Activated CD4-positive, alpha-beta T cell treated with anti-CD3 and anti-CD28 coated beads, Interleukin-2, amount 10 ng/mL, durations not matched to agents 7 days and 5 days (primary cell): ENCODE data around the gene VSIR. TPM values are rescaled to one million over a fixed set of nuclear protein-coding genes. Genes with fewer than 3 reads are reported as not detected.

Experiments
- CTCF ChIA-PET: fragments of 350-600 bp; sonication (Branson Sonifier 250); formaldehyde crosslinking; loops from one replicate; lab custom pipeline; 2021; ENCODE audit warnings: antibody characterized with exemption; lab: Charles Lee
- POLR2A ChIA-PET: fragments of 350-600 bp; sonication (Branson Sonifier 250); formaldehyde crosslinking; loops from one replicate; lab custom pipeline; 2021; ENCODE audit warnings: antibody characterized with exemption; lab: Charles Lee
- DNase-seq: peaks from one replicate; pipeline ENCODE4 v3.0.0-alpha.2; 2020
- H3K27ac Mint-ChIP-seq: one replicate; pipeline ENCODE4 v1.8.0; 2021; ENCODE audit warnings: mild to moderate bottlenecking, moderate library complexity, mixed read lengths
- H3K27me3 Mint-ChIP-seq: one replicate; pipeline ENCODE4 v1.8.0; 2021; ENCODE audit warnings: mixed read lengths
- H3K36me3 Mint-ChIP-seq: one replicate; pipeline ENCODE4 v1.8.0; 2021; ENCODE audit warnings: low read depth, mixed read lengths
- H3K4me1 Mint-ChIP-seq: one replicate; pipeline ENCODE4 v1.8.0; 2021; ENCODE audit warnings: mixed read lengths
- H3K4me3 Mint-ChIP-seq: one replicate; pipeline ENCODE4 v1.8.0; 2021; ENCODE audit warnings: mild to moderate bottlenecking, moderate library complexity, mixed read lengths
- H3K9me3 Mint-ChIP-seq: one replicate; pipeline ENCODE4 v1.8.0; 2021; ENCODE audit warnings: mixed read lengths
- total RNA-seq, 2 experiments: library from RNA; stranded (reverse); gene quantifications; one replicate each; pipeline ENCODE4 v1.2.3, GENCODE V29; 2021

Gene VSIR
- total RNA-seq, 2 experiments from 2014 or later = 120 to 148 TPM

DNA sequence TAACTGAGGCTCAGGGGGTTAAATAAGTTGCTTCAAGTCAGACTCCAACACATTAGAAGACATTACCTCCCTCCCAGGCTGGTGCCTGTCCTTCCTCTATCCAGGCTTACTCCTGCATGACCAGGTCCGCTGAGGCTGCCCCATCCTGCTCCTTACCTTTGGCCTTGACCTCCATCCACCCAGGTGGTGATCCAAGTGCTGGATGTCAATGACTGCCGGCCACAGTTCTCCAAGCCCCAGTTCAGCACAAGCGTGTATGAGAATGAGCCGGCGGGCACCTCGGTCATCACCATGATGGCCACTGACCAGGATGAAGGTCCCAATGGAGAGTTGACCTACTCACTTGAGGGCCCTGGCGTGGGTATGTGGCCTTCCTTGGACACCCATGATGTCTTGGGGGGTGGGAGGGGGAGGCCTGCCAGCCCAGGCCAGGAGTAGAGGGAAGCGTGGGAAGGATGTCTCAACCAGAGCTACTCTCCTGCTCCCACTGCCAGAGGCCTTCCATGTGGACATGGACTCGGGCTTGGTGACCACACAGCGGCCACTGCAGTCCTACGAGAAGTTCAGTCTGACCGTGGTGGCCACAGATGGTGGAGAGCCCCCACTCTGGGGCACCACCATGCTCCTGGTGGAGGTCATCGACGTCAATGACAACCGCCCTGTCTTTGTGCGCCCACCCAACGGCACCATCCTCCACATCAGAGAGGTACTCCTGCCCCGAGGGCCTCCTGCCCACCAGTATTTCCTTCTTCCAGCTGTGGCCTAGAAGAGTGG lies 29.6 kb upstream of the VSIR start:
- Mint-ChIP-seq H3K27ac (no peak overlapping the region), H3K4me3 (no peak overlapping the region), H3K9me3 (no peaks in the 10 kb centered on the region), H3K27me3 (no peaks in the 10 kb centered on the region), H3K4me1 (peaks cover under 1% of the 10 kb centered on the region), H3K36me3 (no peaks in the 10 kb centered on the region)
- POLR2A ChIA-PET = no interaction called here
- CTCF ChIA-PET = no interaction called here
- DNase-seq = no peak

DNA sequence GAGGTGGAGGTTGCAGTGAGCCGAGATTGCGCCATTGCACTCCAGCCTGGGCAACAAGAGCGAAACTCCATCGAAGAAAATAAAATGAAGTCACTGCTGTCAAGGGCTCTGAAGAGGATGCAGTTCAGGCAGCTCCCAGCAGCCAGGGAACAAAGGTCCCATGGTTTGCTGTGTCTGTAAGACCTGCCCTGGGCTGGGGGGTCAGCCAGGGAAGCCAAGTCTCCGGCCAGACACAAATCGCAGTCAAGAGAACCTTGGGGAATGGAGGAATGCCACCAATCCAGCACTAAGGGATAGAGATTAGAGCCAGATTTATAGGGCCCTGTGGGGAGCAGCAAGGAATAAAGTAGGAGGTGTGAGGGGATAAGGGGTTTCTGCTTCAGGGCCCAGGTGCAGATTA lies 28.9 kb upstream of the VSIR start:
- Mint-ChIP-seq H3K36me3 (no peaks in the 10 kb centered on the region), H3K27me3 (no peaks in the 10 kb centered on the region), H3K9me3 (no peaks in the 10 kb centered on the region), H3K4me1 (peaks cover 7% of the 10 kb centered on the region), H3K27ac (no peak overlapping the region), H3K4me3 (no peak overlapping the region)
- DNase-seq = no peak
- CTCF ChIA-PET = interaction anchor here (0.6 kb wide), 1 partner anchor 897 kb away, joined by 5 read pairs; no protein-coding TSS in a partner anchor
- POLR2A ChIA-PET = no interaction called here

DNA sequence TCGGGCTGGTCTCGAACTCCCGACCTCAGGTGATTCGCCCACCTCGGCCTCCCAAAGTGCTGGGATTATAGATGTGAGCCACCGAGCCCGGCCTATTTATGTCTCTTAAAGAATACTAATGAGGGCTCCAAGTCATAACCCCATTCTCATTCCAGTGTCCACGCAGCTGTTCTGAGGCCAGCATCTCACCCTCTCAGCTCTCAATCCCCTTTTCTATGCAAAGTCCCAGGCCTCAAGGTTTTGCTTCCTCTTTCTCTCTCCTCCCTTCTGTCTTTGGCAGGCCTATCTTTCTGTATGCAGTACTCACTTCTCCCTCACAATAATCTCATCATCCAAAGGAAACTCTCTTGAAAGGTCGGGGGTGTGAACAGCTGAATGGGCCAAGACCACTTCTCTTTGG lies 28.0 kb upstream of the VSIR start:
- ChIA-PET POLR2A (no interaction called here), CTCF (interaction anchor here (0.6 to 0.7 kb wide), 2 partner anchors 307 to 454 kb away, joined by 3 read pairs; no protein-coding TSS in a partner anchor)
- H3K9me3 Mint-ChIP-seq = no peaks in the 10 kb centered on the region
- H3K27me3 Mint-ChIP-seq = no peaks in the 10 kb centered on the region
- H3K36me3 Mint-ChIP-seq = no peaks in the 10 kb centered on the region
- no peak for DNase-seq
- peaks cover 14% of the 10 kb centered on the region for H3K4me1 Mint-ChIP-seq
- H3K4me3 Mint-ChIP-seq = no peak overlapping the region
- H3K27ac Mint-ChIP-seq = no peak overlapping the region

DNA sequence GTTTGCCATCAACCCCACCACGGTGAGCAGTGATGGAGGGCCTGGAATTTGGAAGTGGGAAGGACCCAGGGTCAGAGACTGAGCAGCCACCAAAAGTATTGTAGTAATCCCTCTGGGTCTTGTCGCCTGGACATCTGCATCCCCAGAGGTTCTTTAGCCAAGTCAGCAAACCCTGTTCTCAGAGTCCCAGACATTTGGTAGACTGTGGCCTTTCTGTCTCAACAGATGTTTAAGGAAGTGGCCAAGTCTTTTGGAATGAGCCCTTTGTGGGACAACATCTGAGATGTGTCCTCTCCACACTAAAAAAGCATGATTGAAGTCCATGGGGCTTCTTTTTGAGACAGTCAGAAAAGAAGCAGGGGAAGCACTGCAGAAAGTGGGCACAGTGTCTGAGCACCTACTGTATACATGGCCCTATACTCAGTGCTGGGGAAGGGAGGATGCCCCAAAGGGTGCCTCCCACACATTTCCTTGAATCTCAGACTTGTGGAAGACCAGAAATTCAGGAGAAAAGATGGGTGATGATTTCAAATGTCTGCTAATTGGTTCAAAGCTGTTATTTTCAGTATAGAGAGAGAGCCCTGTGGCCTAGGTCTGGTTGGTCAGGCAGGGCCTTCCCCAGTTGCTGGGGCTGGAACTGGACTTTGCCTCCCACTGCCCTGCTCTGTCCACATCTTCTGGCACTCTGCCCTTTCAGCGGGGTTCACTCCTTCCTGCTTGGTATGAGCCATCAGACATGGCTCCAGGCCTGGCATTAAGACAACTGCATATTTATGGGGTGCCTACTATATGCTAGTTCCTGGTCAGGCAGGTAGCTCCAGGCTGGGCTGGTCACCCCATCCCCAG lies 26.5 kb upstream of the VSIR start:
- no peak for DNase-seq
- Mint-ChIP-seq H3K27me3 (no peaks in the 10 kb centered on the region), H3K27ac (no peak overlapping the region), H3K9me3 (no peaks in the 10 kb centered on the region), H3K4me3 (no peak overlapping the region), H3K36me3 (no peaks in the 10 kb centered on the region), H3K4me1 (peaks cover 14% of the 10 kb centered on the region)
- ChIA-PET POLR2A (no interaction called here), CTCF (interaction anchor here (1.0 kb wide), 1 partner anchor 8 kb away, joined by 3 read pairs; no protein-coding TSS in a partner anchor)

DNA sequence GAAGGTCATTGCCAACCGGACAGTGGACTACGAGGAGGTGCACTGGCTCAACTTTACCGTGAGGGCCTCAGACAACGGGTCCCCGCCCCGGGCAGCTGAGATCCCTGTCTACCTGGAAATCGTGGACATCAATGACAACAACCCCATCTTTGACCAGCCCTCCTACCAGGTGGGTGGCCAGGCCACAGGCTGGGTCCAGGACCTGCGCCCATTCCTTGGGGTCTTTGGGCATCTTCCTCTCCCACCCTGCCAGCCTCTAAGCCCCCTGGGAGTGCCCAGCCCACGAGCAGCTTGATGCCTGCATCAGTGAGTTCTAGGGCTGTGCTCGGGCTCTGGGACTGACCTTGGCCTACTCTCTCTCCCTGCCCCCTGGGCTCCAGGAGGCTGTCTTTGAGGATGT lies 25.8 kb upstream of the VSIR start:
- no peak for DNase-seq

DNA sequence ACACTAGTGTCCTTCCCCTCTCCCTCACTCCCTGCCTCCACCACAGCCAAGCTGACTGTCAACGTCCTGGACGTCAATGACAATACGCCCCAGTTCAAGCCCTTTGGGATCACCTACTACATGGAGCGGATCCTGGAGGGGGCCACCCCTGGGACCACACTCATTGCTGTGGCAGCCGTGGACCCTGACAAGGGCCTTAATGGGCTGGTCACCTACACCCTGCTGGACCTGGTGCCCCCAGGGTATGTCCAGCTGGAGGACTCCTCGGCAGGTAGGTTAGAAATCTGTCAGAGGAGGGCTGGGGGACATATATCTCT lies 24.9 kb upstream of the VSIR start:
- Mint-ChIP-seq H3K36me3 (no peaks in the 10 kb centered on the region), H3K27ac (no peak overlapping the region), H3K4me3 (no peak overlapping the region), H3K9me3 (no peaks in the 10 kb centered on the region), H3K27me3 (no peaks in the 10 kb centered on the region), H3K4me1 (peaks cover 14% of the 10 kb centered on the region)
- CTCF ChIA-PET = no interaction called here
- DNase-seq = no peak
- POLR2A ChIA-PET = no interaction called here

More for the DNA sequence above, 25.8 kb upstream of the VSIR start:
- Mint-ChIP-seq H3K4me3 (no peak overlapping the region), H3K27ac (no peak overlapping the region), H3K9me3 (no peaks in the 10 kb centered on the region), H3K27me3 (no peaks in the 10 kb centered on the region), H3K4me1 (peaks cover 14% of the 10 kb centered on the region), H3K36me3 (no peaks in the 10 kb centered on the region)
- ChIA-PET CTCF (no interaction called here), POLR2A (no interaction called here)

DNA sequence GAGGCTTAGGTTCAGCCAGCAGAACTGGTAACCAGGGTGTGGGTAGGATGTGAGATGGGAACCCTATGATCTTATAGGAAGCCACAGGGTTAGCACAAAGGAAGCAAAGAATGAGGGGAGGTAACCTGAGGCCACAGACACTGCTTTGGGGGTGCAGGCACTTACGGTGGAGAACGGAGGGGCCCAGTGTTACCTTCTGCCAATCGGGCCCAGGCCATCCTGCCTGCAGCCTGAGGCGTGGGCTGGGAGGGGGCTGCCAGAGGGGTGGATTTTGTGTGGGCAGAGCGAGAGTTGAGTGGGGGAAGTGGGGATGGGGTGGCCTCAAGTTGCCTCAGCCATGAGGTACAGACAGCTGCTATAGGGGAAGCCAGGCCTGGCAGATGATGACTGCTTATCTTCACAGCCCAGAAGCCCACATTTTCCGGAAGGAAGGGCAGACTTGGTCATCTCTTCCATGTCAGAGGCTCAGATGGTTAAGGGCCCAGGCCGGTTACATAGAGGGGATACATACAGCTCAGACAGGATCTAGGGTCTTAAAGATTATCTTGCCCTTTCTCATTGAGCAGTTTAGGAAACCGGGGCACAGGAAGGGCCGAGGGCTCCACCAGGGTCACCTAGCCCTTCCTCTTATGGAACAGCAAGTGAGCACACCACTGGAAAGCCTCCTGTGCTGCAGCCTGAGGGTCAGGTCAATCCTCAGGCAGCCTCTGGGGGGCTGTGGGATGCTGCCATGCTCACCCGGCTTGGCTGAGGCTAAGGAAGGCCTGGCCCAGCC lies 24.4 kb upstream of the VSIR start:
- H3K4me3 Mint-ChIP-seq = no peak overlapping the region
- H3K4me1 Mint-ChIP-seq = peaks cover 14% of the 10 kb centered on the region
- no peak for DNase-seq
- no peaks in the 10 kb centered on the region for H3K9me3 Mint-ChIP-seq
- no peaks in the 10 kb centered on the region for H3K36me3 Mint-ChIP-seq
- POLR2A ChIA-PET = no interaction called here
- no peaks in the 10 kb centered on the region for H3K27me3 Mint-ChIP-seq
- CTCF ChIA-PET = interaction anchor here (1.4 kb wide), 1 partner anchor 24 kb away, joined by 5 read pairs; the partner anchor contains the start of gene VSIR
- no peak overlapping the region for H3K27ac Mint-ChIP-seq

DNA sequence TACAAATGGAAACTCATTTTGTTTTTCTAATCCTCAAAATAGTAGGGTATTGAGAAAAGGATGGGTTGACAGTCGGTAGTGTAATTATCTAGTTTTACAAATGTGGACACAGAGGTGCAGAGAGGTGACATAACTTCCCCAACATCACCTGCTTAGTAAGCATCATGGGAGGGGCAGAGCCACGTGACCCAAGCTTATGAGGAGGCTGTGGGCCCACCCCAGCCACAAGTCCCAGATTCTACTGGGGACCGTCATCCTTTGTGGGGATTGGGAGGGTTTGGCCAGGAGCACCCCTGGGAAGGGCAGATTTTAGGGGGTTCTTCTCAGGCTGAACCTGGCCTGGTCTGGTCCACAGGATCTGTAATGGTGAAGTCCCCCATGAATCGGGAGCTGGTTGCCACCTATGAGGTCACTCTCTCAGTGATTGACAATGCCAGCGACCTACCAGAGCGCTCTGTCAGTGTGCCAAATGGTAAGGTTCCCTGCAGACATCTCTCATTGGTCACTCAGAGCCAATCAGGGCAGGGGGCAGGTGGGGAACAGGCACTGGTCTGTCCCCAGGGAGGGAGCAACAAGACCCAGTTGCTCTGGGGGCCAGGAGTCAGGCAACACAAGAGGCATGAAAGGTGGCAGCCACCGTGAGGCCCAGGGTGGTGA lies 23.6 kb upstream of the VSIR start:
- POLR2A ChIA-PET = no interaction called here
- H3K4me3 Mint-ChIP-seq = no peak overlapping the region
- CTCF ChIA-PET = interaction anchor here (1.4 kb wide), 1 partner anchor 23 kb away, joined by 5 read pairs; the partner anchor contains the start of gene VSIR

DNA sequence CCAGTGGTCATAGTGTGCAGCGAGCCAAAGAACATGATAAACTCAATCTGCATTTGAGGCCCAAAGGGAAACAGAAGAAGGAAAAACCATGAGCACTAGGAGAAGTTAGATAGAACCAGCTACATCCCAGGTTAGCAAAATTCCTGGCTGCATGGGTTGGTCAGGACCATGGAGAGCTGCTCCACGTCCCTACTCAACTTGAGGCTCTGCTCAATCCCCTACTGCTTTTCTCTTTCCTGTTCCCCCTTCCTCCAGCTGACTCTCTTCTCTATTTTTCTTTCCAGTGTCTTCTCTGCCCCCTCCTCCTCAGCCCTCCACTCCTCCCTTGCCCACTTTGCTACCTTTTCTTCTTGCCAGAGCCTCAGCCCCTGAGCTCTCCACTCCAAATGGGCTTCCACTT lies 21.9 kb upstream of the VSIR start:
- H3K4me1 Mint-ChIP-seq = peaks cover 22% of the 10 kb centered on the region
- ChIA-PET POLR2A (interaction anchor here (1.2 kb wide), 1 partner anchor 13 kb away, joined by 3 read pairs; no protein-coding TSS in a partner anchor), CTCF (no interaction called here)
- H3K4me3 Mint-ChIP-seq = no peak overlapping the region
- H3K9me3 Mint-ChIP-seq = no peaks in the 10 kb centered on the region
- no peaks in the 10 kb centered on the region for H3K36me3 Mint-ChIP-seq
- no peak overlapping the region for H3K27ac Mint-ChIP-seq
- no peaks in the 10 kb centered on the region for H3K27me3 Mint-ChIP-seq
- DNase-seq = peak; percentile 27

More for the DNA sequence above, 23.6 kb upstream of the VSIR start:
- no peaks in the 10 kb centered on the region for H3K9me3 Mint-ChIP-seq
- DNase-seq = no peak
- no peak overlapping the region for H3K27ac Mint-ChIP-seq
- H3K4me1 Mint-ChIP-seq = peaks cover 14% of the 10 kb centered on the region
- H3K36me3 Mint-ChIP-seq = no peaks in the 10 kb centered on the region
- no peaks in the 10 kb centered on the region for H3K27me3 Mint-ChIP-seq

DNA sequence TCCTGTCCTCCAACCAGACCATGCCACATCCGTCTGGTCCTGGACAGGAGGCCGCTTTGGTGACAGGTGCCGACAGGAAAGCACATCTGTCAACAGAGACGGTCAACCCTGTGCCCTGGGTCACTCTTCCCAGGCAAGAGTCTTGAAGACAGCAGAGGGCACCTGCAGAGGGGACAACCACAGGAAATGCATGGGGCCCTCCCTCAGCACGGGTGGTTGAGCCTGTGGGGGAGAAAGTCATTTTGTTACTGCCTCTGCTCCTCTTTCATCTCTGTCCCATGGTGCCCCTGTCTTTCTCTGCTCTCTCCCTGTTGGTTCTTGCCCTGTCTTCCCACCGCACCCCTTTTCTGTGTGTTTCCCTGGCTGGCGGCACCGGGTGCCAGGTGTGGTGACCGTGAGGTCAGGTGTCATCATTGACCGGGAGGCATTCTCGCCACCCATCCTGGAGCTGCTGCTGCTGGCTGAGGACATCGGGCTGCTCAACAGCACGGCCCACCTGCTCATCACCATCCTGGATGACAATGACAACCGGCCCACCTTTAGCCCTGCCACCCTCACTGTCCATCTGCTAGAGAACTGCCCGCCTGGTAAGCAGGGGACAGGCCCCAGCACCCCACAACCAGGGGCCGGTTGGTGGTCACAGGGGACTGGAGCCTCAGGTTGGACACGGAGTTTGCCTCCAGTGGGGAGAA lies 17.6 kb upstream of the VSIR start:
- ChIA-PET POLR2A (no interaction called here), CTCF (interaction anchor here (1.0 to 1.3 kb wide), 3 partner anchors 10 to 406 kb away, joined by 3 to 5 read pairs (median 4); partner anchors contain the start of gene VSIR)
- Mint-ChIP-seq H3K4me1 (peaks cover 8% of the 10 kb centered on the region), H3K27ac (no peak overlapping the region), H3K36me3 (no peaks in the 10 kb centered on the region), H3K27me3 (no peaks in the 10 kb centered on the region), H3K4me3 (no peak overlapping the region), H3K9me3 (no peaks in the 10 kb centered on the region)
- DNase-seq = no peak

DNA sequence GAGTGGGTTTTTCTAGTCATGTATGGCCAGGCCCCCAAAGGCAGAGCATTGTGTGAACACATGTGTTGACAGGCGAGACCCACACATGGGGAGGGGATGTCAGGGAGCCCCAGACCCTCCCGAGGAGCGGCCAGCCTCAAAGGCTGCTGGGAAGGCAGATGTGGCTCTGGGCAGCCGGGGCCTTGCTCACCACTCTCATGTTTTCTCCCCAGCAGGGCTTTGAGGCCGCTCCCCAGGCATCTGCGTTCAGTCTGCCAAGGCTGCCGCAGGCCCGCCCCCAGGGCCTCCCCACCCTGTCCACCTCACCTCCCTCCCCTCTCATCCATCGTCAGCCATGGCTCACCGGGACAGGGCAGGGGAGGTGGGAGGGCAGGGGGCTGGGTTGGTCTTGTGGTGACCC lies 16.6 kb upstream of the VSIR start:
- no peaks in the 10 kb centered on the region for H3K9me3 Mint-ChIP-seq
- ChIA-PET POLR2A (no interaction called here), CTCF (no interaction called here)
- no peaks in the 10 kb centered on the region for H3K36me3 Mint-ChIP-seq
- H3K27ac Mint-ChIP-seq = no peak overlapping the region
- no peak overlapping the region for H3K4me3 Mint-ChIP-seq
- peaks cover 8% of the 10 kb centered on the region for H3K4me1 Mint-ChIP-seq
- DNase-seq = no peak
- no peaks in the 10 kb centered on the region for H3K27me3 Mint-ChIP-seq

DNA sequence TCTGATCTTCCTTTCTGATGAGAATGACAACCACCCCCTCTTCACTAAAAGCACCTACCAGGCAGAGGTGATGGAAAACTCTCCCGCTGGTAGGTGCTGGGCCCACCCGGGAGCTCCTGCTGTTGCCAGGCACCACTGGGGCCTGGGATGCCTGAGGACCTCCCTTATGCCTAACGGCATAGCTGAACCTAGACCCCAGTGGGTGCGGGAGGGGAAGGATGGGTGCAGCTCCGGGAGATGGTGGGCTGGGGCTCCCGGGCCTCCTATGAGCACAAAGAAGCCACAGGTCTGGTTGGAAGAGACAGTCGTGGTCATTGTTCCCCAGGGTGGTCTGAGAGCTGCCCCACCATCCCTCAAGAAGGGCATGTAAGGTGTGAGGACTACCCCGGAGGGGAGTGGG lies 15.6 kb upstream of the VSIR start:
- H3K36me3 Mint-ChIP-seq = no peaks in the 10 kb centered on the region
- H3K4me1 Mint-ChIP-seq = peaks cover 8% of the 10 kb centered on the region
- CTCF ChIA-PET = no interaction called here
- H3K27ac Mint-ChIP-seq = no peak overlapping the region
- H3K27me3 Mint-ChIP-seq = no peaks in the 10 kb centered on the region
- POLR2A ChIA-PET = no interaction called here
- H3K4me3 Mint-ChIP-seq = no peak overlapping the region
- no peak for DNase-seq
- H3K9me3 Mint-ChIP-seq = no peaks in the 10 kb centered on the region
